ENCODE data around the gene FBXW9. TPM values are rescaled to one million over a fixed set of nuclear protein-coding genes. Genes with fewer than 3 reads are reported as not detected.

Gene FBXW9
- total and polyA plus RNA-seq, 2 of the 4 experiments (the other 2 are of a cell fraction): 9.5 to 14.2 TPM

GRCh38 chr19:12667731-12668302, 28.6 kb downstream of the FBXW9 start:
- Histone ChIP-seq H3K9me3 (ENCODE audit: control insufficient read depth, insufficient read depth, low read length) (no peaks in the 10 kb centered on the region), H3K9me1 (ENCODE audit: insufficient read depth, low read length) (0 out of 2 replicates have a peak, but pooled peaks cover 13% of the 10 kb centered on the region), H3K4ac (ENCODE audit: low read depth, low read length) (no peak overlapping the region), H3K27me3 (ENCODE audit: control insufficient read depth, insufficient read depth, low read length) (no peaks in the 10 kb centered on the region), H4K5ac (ENCODE audit: low read depth, low read length) (no peak overlapping the region), H3K79me1 (ENCODE audit: low read depth in 1 of 2, low read length in 2 of 2) (peaks cover 38 to 69% of the 10 kb centered on the region in 2 experiments), H2AK9ac (replicated peaks; ENCODE audit: low read depth, low read length, poor library complexity) (no peak overlapping the region), H3K23ac (ENCODE audit: low read depth, low read length) (no peak overlapping the region), H3K14ac (replicated peaks; ENCODE audit: low read depth, low read length) (no peak overlapping the region), H4K91ac (ENCODE audit: insufficient read depth, low read depth, low read length) (no peak overlapping the region), H3K18ac (ENCODE audit: low read depth, low read length) (no peak overlapping the region), H2BK20ac (ENCODE audit: low read depth, low read length) (no peak overlapping the region), H3K4me3 (ENCODE audit: insufficient read depth, low read depth, low read length) (no peak overlapping the region), H2BK120ac (ENCODE audit: low read depth, low read length) (no peak overlapping the region), H3K36me3 (ENCODE audit: control insufficient read depth, insufficient read depth, low read length) (peaks cover 14% of the 10 kb centered on the region; the same call in 1 of the 2 replicates), H3K56ac (ENCODE audit: extremely low read depth, insufficient read depth, low read length) (no peak overlapping the region), H4K8ac (ENCODE audit: low read depth in 2 of 2, low read length in 2 of 2) (no peak overlapping the region), H2AFZ (replicated peaks; ENCODE audit: low read length, poor library complexity) (no peak overlapping the region), H3K9ac (ENCODE audit: low read depth, low read length) (no peak overlapping the region), H2BK15ac (ENCODE audit: low read depth, low read length) (no peak overlapping the region), H2BK5ac (ENCODE audit: low read depth, low read length, poor library complexity, severe bottlenecking) (no peak overlapping the region), H3K4me2 (ENCODE audit: low read depth, low read length) (no peak overlapping the region; the same call in 1 of the 2 replicates), H3K27ac (ENCODE audit: insufficient read depth, low read length) (no peak overlapping the region), H3K4me1 (ENCODE audit: control insufficient read depth, insufficient read depth, low read length) (peaks cover 15% of the 10 kb centered on the region), H2AK5ac (ENCODE audit: low read depth, low read length) (no peak overlapping the region), H4K20me1 (ENCODE audit: insufficient read depth, low read length) (no peaks in the 10 kb centered on the region)
- ChIA-PET CTCF (no interaction called here), POLR2A (ENCODE audit: unreplicated experiment) (no interaction called here)
- no peak for ATAC-seq (ENCODE audit: low read depth)
- in situ Hi-C loops (cut with MboI; ENCODE audit: low sequenced_read_pairs): no loop called here
- no CpG with 5 or more reads among the region's 4 CpGs for WGBS, 2 experiments (ENCODE audit: extremely low coverage in 2 of 2, insufficient read length in 1 of 2)
- BruUV-seq (replicated peaks): no TSS peak
- intact Hi-C loops (cut with micrococcal nuclease): no loop called here
- DNase-seq: no peak
- TF ChIP-seq CHD1 (IDR thresholded peaks at IDR 0.05; ENCODE audit: low read depth, low read length) (no peak), USF2 (IDR thresholded peaks at IDR 0.05; ENCODE audit: low read depth, low read length) (no peak), NFE2L2 (IDR thresholded peaks at IDR 0.05; ENCODE audit: low read depth, low read length) (no peak), RCOR1 (IDR thresholded peaks at IDR 0.05; ENCODE audit: insufficient replicate concordance, low read length) (no peak), CTCF (conservative IDR thresholded peaks at IDR 0.05; ENCODE audit: low read depth, low read length) (no peak), RFX5 (IDR thresholded peaks at IDR 0.05; ENCODE audit: low read depth, low read length) (no peak)
- dilution Hi-C loops (cut with HindIII; ENCODE audit: low sequenced_read_pairs, unreplicated experiment): no loop called here

Measured in IMR-90 (cell line).